B cell (primary cell): ENCODE data around the gene HESX1.

Source experiments
- EZH2 ChIP-seq: IDR thresholded peaks from 2 replicates; pipeline ENCODE4 v1.6.1; 2012; ENCODE audit warnings: borderline replicate concordance, low read depth, mild to moderate bottlenecking, moderate library complexity, low read length; ENCODE audit not compliant: insufficient read depth, poor library complexity, severe bottlenecking
- TF ChIP-seq, protein P1 (sequence below): fragments of 200-600 bp; IDR thresholded peaks from one replicate; pipeline ENCODE4 v1.8.0; 2022; ENCODE audit warnings: antibody characterized with exemption, mild to moderate bottlenecking

GRCh38 chr3:57176045-57176444 is 23.7 kb downstream of the HESX1 start:
- TF ChIP-seq, protein P1, sequence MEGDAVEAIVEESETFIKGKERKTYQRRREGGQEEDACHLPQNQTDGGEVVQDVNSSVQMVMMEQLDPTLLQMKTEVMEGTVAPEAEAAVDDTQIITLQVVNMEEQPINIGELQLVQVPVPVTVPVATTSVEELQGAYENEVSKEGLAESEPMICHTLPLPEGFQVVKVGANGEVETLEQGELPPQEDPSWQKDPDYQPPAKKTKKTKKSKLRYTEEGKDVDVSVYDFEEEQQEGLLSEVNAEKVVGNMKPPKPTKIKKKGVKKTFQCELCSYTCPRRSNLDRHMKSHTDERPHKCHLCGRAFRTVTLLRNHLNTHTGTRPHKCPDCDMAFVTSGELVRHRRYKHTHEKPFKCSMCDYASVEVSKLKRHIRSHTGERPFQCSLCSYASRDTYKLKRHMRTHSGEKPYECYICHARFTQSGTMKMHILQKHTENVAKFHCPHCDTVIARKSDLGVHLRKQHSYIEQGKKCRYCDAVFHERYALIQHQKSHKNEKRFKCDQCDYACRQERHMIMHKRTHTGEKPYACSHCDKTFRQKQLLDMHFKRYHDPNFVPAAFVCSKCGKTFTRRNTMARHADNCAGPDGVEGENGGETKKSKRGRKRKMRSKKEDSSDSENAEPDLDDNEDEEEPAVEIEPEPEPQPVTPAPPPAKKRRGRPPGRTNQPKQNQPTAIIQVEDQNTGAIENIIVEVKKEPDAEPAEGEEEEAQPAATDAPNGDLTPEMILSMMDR = no peak
- TF ChIP-seq EZH2 = no peak
